GM12878 (cell line): ENCODE results near the gene CACNG4. TPM values are rescaled to one million over a fixed set of nuclear protein-coding genes. Genes with fewer than 3 reads are reported as not detected.

Source experiments
- ATAC-seq: fragments of 200-7000 bp; cut with Tn5 transposase; 3 replicates; pipeline ENCODE4 v1.9.1; 2020; ENCODE audit warnings: mild to moderate bottlenecking, moderate library complexity
- BruUV-seq: library from RNA; stranded (reverse); fragments of 400-500 nt; replicated peaks from 2 replicates; lab custom pipeline; 2021; lab: Mats Ljungman, UMichigan
- CTCF ChIA-PET: fragments of 300-600 bp; sonication (Branson Sonifier 250); formaldehyde crosslinking; extraction: SDS; loops from one replicate; lab custom pipeline; 2021; ENCODE audit warnings: inconsistent platforms; lab: Yijun Ruan, JAX
- POLR2A ChIA-PET: fragments of 350-600 bp; formaldehyde crosslinking; extraction: SDS; loops from one replicate; lab custom pipeline; 2021; ENCODE audit warnings: inconsistent platforms; lab: Charles Lee
- RAD21 ChIA-PET: fragments of 300-600 bp; sonication (Branson Sonifier 250); formaldehyde crosslinking; loops from one replicate; lab custom pipeline; 2023; ENCODE audit warnings: antibody characterized with exemption; ENCODE audit not compliant: unreplicated experiment; lab: Charles Lee
- SMC1A ChIA-PET: fragments of 300-600 bp; sonication (Branson Sonifier 250); formaldehyde crosslinking; loops from one replicate; lab custom pipeline; 2023; ENCODE audit not compliant: unreplicated experiment, uncharacterized antibody; lab: Charles Lee
- DNase-seq: peaks from one replicate; pipeline ENCODE4 v3.0.0-alpha.2; 2011; ENCODE audit warnings: low read depth, low spot score
- FAIRE-seq: peaks from 3 replicates; lab custom pipeline; 2011; peaks lifted over from hg19 to GRCh38; lab: Jason Lieb, UNC
- H2AFZ ChIP-seq: 2 replicates; pipeline ENCODE4 v1.6.0; 2011; ENCODE audit warnings: low read depth, low read length, control low read depth; ENCODE audit not compliant: control insufficient read depth
- H3K27ac ChIP-seq: 2 replicates; pipeline ENCODE4 v1.5.1; 2011; ENCODE audit warnings: control low read depth; ENCODE audit not compliant: control insufficient read depth, insufficient read depth
- H3K27me3 ChIP-seq, 2 experiments: replicated peaks in 1 of 2; 2 replicates each; pipeline versions ENCODE4 v1.6.0 to v1.6.1; 2011; ENCODE audit warnings: low read length in 1 of 2; ENCODE audit not compliant: control insufficient read depth in 2 of 2, insufficient read depth in 2 of 2
- H3K36me3 ChIP-seq, 2 experiments: 2 replicates each; pipeline ENCODE4 v1.5.1; 2011; ENCODE audit warnings: low read length in 1 of 2; ENCODE audit not compliant: control insufficient read depth in 2 of 2, insufficient read depth in 2 of 2
- H3K4me1 ChIP-seq: 2 replicates; pipeline ENCODE4 v1.6.1; 2011; ENCODE audit warnings: mild to moderate bottlenecking, low read length, moderate library complexity, mixed read lengths; ENCODE audit not compliant: control insufficient read depth, insufficient read depth
- H3K4me2 ChIP-seq: 2 replicates; pipeline ENCODE4 v1.6.0; 2011; ENCODE audit warnings: control low read depth; ENCODE audit not compliant: control insufficient read depth, insufficient read depth
- H3K4me3 ChIP-seq: fragments of 200-600 bp; sonication (generic); 2 replicates; pipeline ENCODE4 v1.5.1; 2016
- H3K79me2 ChIP-seq: 2 replicates; pipeline ENCODE4 v1.6.0; 2011; ENCODE audit warnings: low read length; ENCODE audit not compliant: control insufficient read depth, insufficient read depth
- H3K9ac ChIP-seq: 2 replicates; pipeline ENCODE4 v1.8.0; 2011; ENCODE audit warnings: low read length, control low read depth, mixed read lengths; ENCODE audit not compliant: control insufficient read depth, insufficient read depth
- H3K9me3 ChIP-seq: replicated peaks from 3 replicates; pipeline ENCODE4 v1.5.1; 2011; ENCODE audit warnings: mild to moderate bottlenecking, low read length; ENCODE audit not compliant: control insufficient read depth, insufficient read depth
- H4K20me1 ChIP-seq: 2 replicates; pipeline ENCODE4 v1.6.0; 2011; ENCODE audit not compliant: control insufficient read depth, insufficient read depth
- IRF5 ChIP-seq: fragments of 450-650 bp; IDR thresholded peaks from 2 replicates; pipeline ENCODE4 v1.6.1; 2017; ENCODE audit warnings: borderline replicate concordance
- JUNB ChIP-seq: IDR thresholded peaks from 2 replicates; pipeline ENCODE4 v1.6.1; 2016; ENCODE audit warnings: antibody characterized with exemption, mild to moderate bottlenecking
- MXI1 ChIP-seq: fragments of 150-350 bp; IDR thresholded peaks from 2 replicates; pipeline ENCODE4 v1.6.1; 2011; ENCODE audit warnings: low read depth, mild to moderate bottlenecking, inconsistent platforms, low read length, improper control_type of control experiment
- RCOR1 ChIP-seq: conservative IDR thresholded peaks from 2 replicates; pipeline ENCODE4 v1.6.1; 2012; ENCODE audit warnings: low read depth, low read length, improper control_type of control experiment
- TARDBP ChIP-seq: IDR thresholded peaks from 2 replicates; pipeline ENCODE4 v1.6.1; 2016; ENCODE audit warnings: borderline replicate concordance
- USF2 ChIP-seq: IDR thresholded peaks from 2 replicates; pipeline ENCODE4 v1.6.1; 2011; ENCODE audit warnings: low read depth, low read length, improper control_type of control experiment, borderline replicate concordance
- ZBTB33 ChIP-seq: fragments of 450-650 bp; IDR thresholded peaks from 2 replicates; pipeline ENCODE4 v1.6.1; 2017; ENCODE audit warnings: mild to moderate bottlenecking
- WGBS: methylation state at CpG from one replicate; pipeline ENCODE4 v1.1.6; 2016; ENCODE audit warnings: low lambda C conversion rate; ENCODE audit not compliant: insufficient replicate concordance, insufficient coverage; ENCODE audit errors: missing lambda C conversion rate; 5-methylcytosine and 5-hydroxymethylcytosine counted together
- in situ Hi-C: fragments of 300-500 bp; cut with MboI; formaldehyde crosslinking; loops from 9 replicates; pipeline ENCODE4 v1.14.3; 2018; ENCODE audit warnings: mixed read lengths
- intact Hi-C: fragments of 100-400 bp; cut with micrococcal nuclease; formaldehyde crosslinking; loops from one replicate; pipeline ENCODE4 v1.14.2; 2022; ENCODE audit not compliant: unreplicated experiment
- polyA plus RNA-seq, 11 experiments: library from polyadenylated mRNA; depleted of rRNA in 4 of 11; unstranded in 6 of 11; stranded (reverse) in 5 of 11; fragments of >200 nt; fragmentation: Nextera tagmentation in 4 of 11; fragmentation: Illumina TruSeq in 1 of 11; extraction: Ambion mirVana in 4 of 11; extraction: Trizol in 1 of 11; gene quantifications; 1 replicate in 1 of 11; 2 replicates in 10 of 11; pipeline versions ENCODE4 v1.2.1 to v1.2.3, GENCODE V29; 2011 to 2016; ENCODE audit warnings: inconsistent platforms in 2 of 11, missing spikeins in 2 of 11, low read depth in 1 of 11
- total RNA-seq, 4 experiments: library from RNA; depleted of rRNA in 3 of 4; stranded (reverse); fragments of >200 nt in 3 of 4; fragmentation: Illumina TruSeq in 1 of 4; extraction: Trizol in 1 of 4; gene quantifications; 2 replicates each; pipeline versions ENCODE4 v1.2.1 to v1.2.3, GENCODE V29; 2013 to 2021

CACNG4 gene
- total and polyA plus RNA-seq, 10 of the 15 experiments (the other 5 are each of a cell fraction or from before 2014, with no cell fraction given), result 0.08 TPM; not detected in 8

- Histone ChIP-seq H3K4me1 (no peaks in the 10 kb centered on the region), H3K4me2 (no peak overlapping the region), H3K9me3 (no peaks in the 10 kb centered on the region), H3K27ac (no peak overlapping the region)
- RAD21 ChIA-PET, result no interaction called here
- TF ChIP-seq USF2 (no peak), RCOR1 (no peak), ZBTB33 (no peak), IRF5 (no peak), MXI1 (no peak), TARDBP (no peak), JUNB (0 out of 2 replicates have a peak, but pooled peaks have one; percentile 28)
- TF ChIP-seq, all 136 proteins: peak for 1
- FAIRE-seq, result no peak
- intact Hi-C loops (no loop called here), in situ Hi-C loops (no loop called here)
- Histone ChIP-seq H3K4me3 (no peak overlapping the region), H4K20me1 (no peaks in the 10 kb centered on the region), H3K36me3 (no peaks in the 10 kb centered on the region), H3K9ac (no peak overlapping the region), H3K27me3 (no peaks in the 10 kb centered on the region), H2AFZ (no peak overlapping the region), H3K79me2 (no peaks in the 10 kb centered on the region)
- ChIA-PET CTCF (no interaction called here), SMC1A (no interaction called here), POLR2A (no interaction called here)
- DNase-seq, result no peak
- ATAC-seq, result peak; percentile 36
- BruUV-seq, result no TSS peak
- 55% methylated on average over 12 of the region's 12 CpGs for WGBS
These were observed 54.2 kb downstream of the CACNG4 start for GRCh38 chr17:67018471-67019434.
